HL-60 (cell line): ENCODE results near the gene C1orf56.

Experiments used
- POLR2AphosphoS5 ChIP-seq: IDR thresholded peaks from 2 replicates; pipeline ENCODE4 v1.6.1; 2012; ENCODE audit warnings: low read depth
- SPI1 ChIP-seq: IDR thresholded peaks from 2 replicates; pipeline ENCODE4 v1.6.1; 2012; ENCODE audit warnings: low read depth, mild to moderate bottlenecking, borderline replicate concordance
- TF ChIP-seq, protein P1 (sequence below): IDR thresholded peaks from one replicate; pipeline ENCODE4 v1.5.1; 2011; ENCODE audit warnings: low read length, control low read depth, inconsistent platforms; ENCODE audit not compliant: insufficient read depth
- TF ChIP-seq, protein P2 (sequence below): IDR thresholded peaks from 2 replicates; pipeline ENCODE4 v1.6.1; 2012; ENCODE audit warnings: low read depth; ENCODE audit not compliant: insufficient replicate concordance

DNA sequence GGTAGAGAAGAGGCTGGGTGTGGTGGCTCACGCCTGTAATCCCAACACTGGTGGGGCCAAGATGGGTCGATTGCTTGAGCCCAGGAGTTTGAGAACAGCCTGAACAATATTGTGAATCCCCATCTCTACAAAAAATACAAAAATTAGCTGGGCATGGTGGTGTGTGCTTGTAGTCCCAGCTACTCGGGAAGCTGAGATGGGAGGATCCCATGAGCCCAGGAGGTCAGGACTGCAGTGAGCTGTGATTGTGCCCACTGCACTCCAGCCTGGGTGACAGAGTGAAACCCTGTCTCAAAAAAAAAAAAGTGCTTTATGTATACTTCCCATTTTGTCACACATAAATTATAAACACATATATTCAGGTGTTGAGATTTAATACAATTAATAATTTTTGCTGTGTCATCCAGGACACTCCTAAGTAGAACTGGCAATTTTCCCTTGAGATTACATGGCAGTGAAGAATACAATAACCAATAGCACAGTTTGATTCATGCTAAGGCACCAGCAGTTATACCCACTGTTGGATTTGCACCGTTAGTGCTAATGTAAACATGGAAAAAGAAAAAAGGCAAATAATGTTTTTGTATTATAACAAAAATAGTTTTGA, 38.5 kb downstream of the C1orf56 start:
- TF ChIP-seq POLR2AphosphoS5 (no peak), SPI1 (no peak)
- TF ChIP-seq, protein P1, sequence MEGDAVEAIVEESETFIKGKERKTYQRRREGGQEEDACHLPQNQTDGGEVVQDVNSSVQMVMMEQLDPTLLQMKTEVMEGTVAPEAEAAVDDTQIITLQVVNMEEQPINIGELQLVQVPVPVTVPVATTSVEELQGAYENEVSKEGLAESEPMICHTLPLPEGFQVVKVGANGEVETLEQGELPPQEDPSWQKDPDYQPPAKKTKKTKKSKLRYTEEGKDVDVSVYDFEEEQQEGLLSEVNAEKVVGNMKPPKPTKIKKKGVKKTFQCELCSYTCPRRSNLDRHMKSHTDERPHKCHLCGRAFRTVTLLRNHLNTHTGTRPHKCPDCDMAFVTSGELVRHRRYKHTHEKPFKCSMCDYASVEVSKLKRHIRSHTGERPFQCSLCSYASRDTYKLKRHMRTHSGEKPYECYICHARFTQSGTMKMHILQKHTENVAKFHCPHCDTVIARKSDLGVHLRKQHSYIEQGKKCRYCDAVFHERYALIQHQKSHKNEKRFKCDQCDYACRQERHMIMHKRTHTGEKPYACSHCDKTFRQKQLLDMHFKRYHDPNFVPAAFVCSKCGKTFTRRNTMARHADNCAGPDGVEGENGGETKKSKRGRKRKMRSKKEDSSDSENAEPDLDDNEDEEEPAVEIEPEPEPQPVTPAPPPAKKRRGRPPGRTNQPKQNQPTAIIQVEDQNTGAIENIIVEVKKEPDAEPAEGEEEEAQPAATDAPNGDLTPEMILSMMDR = no peak
- TF ChIP-seq, protein P2, sequence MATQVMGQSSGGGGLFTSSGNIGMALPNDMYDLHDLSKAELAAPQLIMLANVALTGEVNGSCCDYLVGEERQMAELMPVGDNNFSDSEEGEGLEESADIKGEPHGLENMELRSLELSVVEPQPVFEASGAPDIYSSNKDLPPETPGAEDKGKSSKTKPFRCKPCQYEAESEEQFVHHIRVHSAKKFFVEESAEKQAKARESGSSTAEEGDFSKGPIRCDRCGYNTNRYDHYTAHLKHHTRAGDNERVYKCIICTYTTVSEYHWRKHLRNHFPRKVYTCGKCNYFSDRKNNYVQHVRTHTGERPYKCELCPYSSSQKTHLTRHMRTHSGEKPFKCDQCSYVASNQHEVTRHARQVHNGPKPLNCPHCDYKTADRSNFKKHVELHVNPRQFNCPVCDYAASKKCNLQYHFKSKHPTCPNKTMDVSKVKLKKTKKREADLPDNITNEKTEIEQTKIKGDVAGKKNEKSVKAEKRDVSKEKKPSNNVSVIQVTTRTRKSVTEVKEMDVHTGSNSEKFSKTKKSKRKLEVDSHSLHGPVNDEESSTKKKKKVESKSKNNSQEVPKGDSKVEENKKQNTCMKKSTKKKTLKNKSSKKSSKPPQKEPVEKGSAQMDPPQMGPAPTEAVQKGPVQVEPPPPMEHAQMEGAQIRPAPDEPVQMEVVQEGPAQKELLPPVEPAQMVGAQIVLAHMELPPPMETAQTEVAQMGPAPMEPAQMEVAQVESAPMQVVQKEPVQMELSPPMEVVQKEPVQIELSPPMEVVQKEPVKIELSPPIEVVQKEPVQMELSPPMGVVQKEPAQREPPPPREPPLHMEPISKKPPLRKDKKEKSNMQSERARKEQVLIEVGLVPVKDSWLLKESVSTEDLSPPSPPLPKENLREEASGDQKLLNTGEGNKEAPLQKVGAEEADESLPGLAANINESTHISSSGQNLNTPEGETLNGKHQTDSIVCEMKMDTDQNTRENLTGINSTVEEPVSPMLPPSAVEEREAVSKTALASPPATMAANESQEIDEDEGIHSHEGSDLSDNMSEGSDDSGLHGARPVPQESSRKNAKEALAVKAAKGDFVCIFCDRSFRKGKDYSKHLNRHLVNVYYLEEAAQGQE = no peak
